ENCODE measurements around the gene PPP1R16B. TPM values are rescaled to one million over a fixed set of nuclear protein-coding genes. Genes with fewer than 3 reads are reported as not detected.

PPP1R16B gene
- total RNA-seq, 1 donor from 2014 or later: 5.3 TPM

DNA sequence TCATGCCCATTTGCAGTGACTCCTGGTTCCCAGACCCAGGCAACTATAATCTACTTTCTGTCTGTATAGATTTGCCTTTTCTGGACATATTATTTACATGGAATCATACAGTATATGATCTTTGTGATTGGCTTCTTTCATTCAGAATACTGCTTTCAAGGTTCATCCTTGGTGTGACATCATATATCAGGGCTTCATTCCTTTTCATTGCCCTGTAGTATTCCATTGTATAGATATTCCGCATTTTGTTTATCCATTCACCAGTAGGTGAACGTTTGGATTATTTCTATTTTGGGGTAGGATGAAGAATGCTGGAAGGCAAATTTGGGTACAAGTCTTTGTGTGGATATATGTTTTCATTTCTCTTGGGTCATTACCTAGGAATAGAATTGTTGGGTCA, 36.1 kb downstream of the PPP1R16B start:
- H3K27ac Mint-ChIP-seq (ENCODE audit: unreplicated experiment): no peak overlapping the region
- no peaks in the 10 kb centered on the region for H3K27me3 Mint-ChIP-seq (ENCODE audit: unreplicated experiment)
- H3K4me1 Mint-ChIP-seq (ENCODE audit: low read depth, unreplicated experiment): peaks cover 5% of the 10 kb centered on the region
- H3K36me3 Mint-ChIP-seq (ENCODE audit: unreplicated experiment): no peaks in the 10 kb centered on the region
- no peak for DNase-seq
- TF ChIP-seq CTCF (IDR thresholded peaks at IDR 0.05; ENCODE audit: partially characterized antibody, unreplicated experiment): no peak
- no peak overlapping the region for H3K4me3 Mint-ChIP-seq (ENCODE audit: unreplicated experiment)
- H3K9me3 Mint-ChIP-seq (ENCODE audit: unreplicated experiment): no peaks in the 10 kb centered on the region

- Mint-ChIP-seq H3K4me3 (ENCODE audit: unreplicated experiment) (no peak overlapping the region), H3K27me3 (ENCODE audit: unreplicated experiment) (no peaks in the 10 kb centered on the region), H3K9me3 (ENCODE audit: unreplicated experiment) (no peaks in the 10 kb centered on the region), H3K36me3 (ENCODE audit: unreplicated experiment) (no peaks in the 10 kb centered on the region), H3K4me1 (ENCODE audit: low read depth, unreplicated experiment) (peaks cover 5% of the 10 kb centered on the region), H3K27ac (ENCODE audit: unreplicated experiment) (no peak overlapping the region)
- TF ChIP-seq CTCF (IDR thresholded peaks at IDR 0.05; ENCODE audit: partially characterized antibody, unreplicated experiment): no peak
- no peak for DNase-seq
These were observed 36.5 kb downstream of the PPP1R16B start for GRCh38 chr20:38842026-38842425.

- DNase-seq: no peak
- Mint-ChIP-seq H3K9me3 (ENCODE audit: unreplicated experiment) (peaks cover 1% of the 10 kb centered on the region), H3K4me1 (ENCODE audit: low read depth, unreplicated experiment) (peaks cover 5% of the 10 kb centered on the region), H3K36me3 (ENCODE audit: unreplicated experiment) (no peaks in the 10 kb centered on the region), H3K4me3 (ENCODE audit: unreplicated experiment) (no peak overlapping the region), H3K27ac (ENCODE audit: unreplicated experiment) (no peak overlapping the region), H3K27me3 (ENCODE audit: unreplicated experiment) (no peaks in the 10 kb centered on the region)
- no peak for TF ChIP-seq CTCF (IDR thresholded peaks at IDR 0.05; ENCODE audit: partially characterized antibody, unreplicated experiment)
These were observed 37.1 kb downstream of the PPP1R16B start for GRCh38 chr20:38842558-38842981.

- H3K9me3 Mint-ChIP-seq (ENCODE audit: unreplicated experiment): peaks cover 2% of the 10 kb centered on the region
- H3K27me3 Mint-ChIP-seq (ENCODE audit: unreplicated experiment): no peaks in the 10 kb centered on the region
- TF ChIP-seq CTCF (IDR thresholded peaks at IDR 0.05; ENCODE audit: partially characterized antibody, unreplicated experiment): no peak
- peaks cover 5% of the 10 kb centered on the region for H3K4me1 Mint-ChIP-seq (ENCODE audit: low read depth, unreplicated experiment)
- no peak overlapping the region for H3K27ac Mint-ChIP-seq (ENCODE audit: unreplicated experiment)
- no peak overlapping the region for H3K4me3 Mint-ChIP-seq (ENCODE audit: unreplicated experiment)
- DNase-seq: no peak
- no peaks in the 10 kb centered on the region for H3K36me3 Mint-ChIP-seq (ENCODE audit: unreplicated experiment)
These were observed 37.8 kb downstream of the PPP1R16B start for GRCh38 chr20:38843346-38843745.

DNA sequence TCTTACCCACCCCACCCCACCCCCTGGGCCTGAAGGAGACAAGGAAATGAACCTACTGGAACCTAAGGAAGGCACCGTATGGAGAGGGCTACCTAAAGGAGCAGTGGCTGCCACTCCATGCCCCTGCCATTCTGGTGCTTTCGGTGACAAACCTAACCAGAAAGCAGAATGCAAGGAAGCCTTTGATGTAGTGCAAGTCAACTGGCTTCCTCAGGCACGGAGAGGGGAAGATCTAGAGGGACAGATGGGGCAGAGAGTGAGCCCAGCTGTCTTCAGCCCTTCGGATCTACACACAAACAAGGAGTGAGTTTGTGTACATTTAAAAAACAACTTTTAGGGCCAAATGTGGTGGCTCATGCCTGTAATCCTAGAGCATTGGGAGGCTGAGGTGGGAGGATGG, 39.5 kb downstream of the PPP1R16B start:
- H3K27me3 Mint-ChIP-seq (ENCODE audit: unreplicated experiment): no peaks in the 10 kb centered on the region

More for the DNA sequence above, 39.5 kb downstream of the PPP1R16B start:
- H3K4me3 Mint-ChIP-seq (ENCODE audit: unreplicated experiment): no peak overlapping the region
- DNase-seq: no peak
- peaks cover 5% of the 10 kb centered on the region for H3K4me1 Mint-ChIP-seq (ENCODE audit: low read depth, unreplicated experiment)
- H3K36me3 Mint-ChIP-seq (ENCODE audit: unreplicated experiment): no peaks in the 10 kb centered on the region
- TF ChIP-seq CTCF (IDR thresholded peaks at IDR 0.05; ENCODE audit: partially characterized antibody, unreplicated experiment): no peak
- H3K27ac Mint-ChIP-seq (ENCODE audit: unreplicated experiment): no peak overlapping the region
- peaks cover 2% of the 10 kb centered on the region for H3K9me3 Mint-ChIP-seq (ENCODE audit: unreplicated experiment)
